ENCODE measurements around the gene ZNF597. TPM values are rescaled to one million over a fixed set of nuclear protein-coding genes. Genes with fewer than 3 reads are reported as not detected.
A peak's percentile ranks its signal among the peaks of the same experiment; 100 is the strongest.

The ZNF597 gene
- total RNA-seq, 1 donor from 2014 or later = 2.3 TPM

GRCh38 chr16:3484318-3485096 is 41.2 kb upstream of the ZNF597 start:
- H3K36me3 Mint-ChIP-seq (ENCODE audit: unreplicated experiment) = peaks cover 38% of the 10 kb centered on the region
- no peak for TF ChIP-seq CTCF (IDR thresholded peaks at IDR 0.05)
- H3K4me3 Mint-ChIP-seq (ENCODE audit: unreplicated experiment) = no peak overlapping the region
- H3K4me1 Mint-ChIP-seq (ENCODE audit: unreplicated experiment) = peaks cover 4% of the 10 kb centered on the region
- no peaks in the 10 kb centered on the region for H3K27me3 Mint-ChIP-seq (ENCODE audit: unreplicated experiment)
- no peaks in the 10 kb centered on the region for H3K9me3 Mint-ChIP-seq (ENCODE audit: unreplicated experiment)
- no peak overlapping the region for H3K27ac Mint-ChIP-seq (ENCODE audit: unreplicated experiment)
- no peak for DNase-seq (ENCODE audit: extremely low spot score, unreplicated experiment)

- H3K9me3 Mint-ChIP-seq (ENCODE audit: unreplicated experiment) = no peaks in the 10 kb centered on the region
- peaks cover 7% of the 10 kb centered on the region for H3K4me1 Mint-ChIP-seq (ENCODE audit: unreplicated experiment)
- DNase-seq (ENCODE audit: extremely low spot score, unreplicated experiment) = no peak
- H3K27me3 Mint-ChIP-seq (ENCODE audit: unreplicated experiment) = no peaks in the 10 kb centered on the region
- no peak overlapping the region for H3K4me3 Mint-ChIP-seq (ENCODE audit: unreplicated experiment)
- H3K27ac Mint-ChIP-seq (ENCODE audit: unreplicated experiment) = no peak overlapping the region
- H3K36me3 Mint-ChIP-seq (ENCODE audit: unreplicated experiment) = peaks cover 38% of the 10 kb centered on the region
- no peak for TF ChIP-seq CTCF (IDR thresholded peaks at IDR 0.05)
Measured at GRCh38 chr16:3482659-3483241, 39.4 kb upstream of the ZNF597 start.

- no peak overlapping the region for H3K4me3 Mint-ChIP-seq (ENCODE audit: unreplicated experiment)
- peaks cover 33% of the 10 kb centered on the region for H3K36me3 Mint-ChIP-seq (ENCODE audit: unreplicated experiment)
- peak overlapping the region; percentile 7 for H3K27ac Mint-ChIP-seq (ENCODE audit: unreplicated experiment)
Measured at GRCh38 chr16:3481696-3482658, 38.7 kb upstream of the ZNF597 start.

GRCh38 chr16:3480901-3481695 is 37.8 kb upstream of the ZNF597 start:
- TF ChIP-seq CTCF (IDR thresholded peaks at IDR 0.05) = no peak
- Mint-ChIP-seq H3K4me3 (ENCODE audit: unreplicated experiment) (no peak overlapping the region), H3K36me3 (ENCODE audit: unreplicated experiment) (peaks cover 28% of the 10 kb centered on the region), H3K27ac (ENCODE audit: unreplicated experiment) (peak overlapping the region; percentile 23), H3K9me3 (ENCODE audit: unreplicated experiment) (no peaks in the 10 kb centered on the region), H3K27me3 (ENCODE audit: unreplicated experiment) (no peaks in the 10 kb centered on the region), H3K4me1 (ENCODE audit: unreplicated experiment) (peaks cover 7% of the 10 kb centered on the region)
- no peak for DNase-seq (ENCODE audit: extremely low spot score, unreplicated experiment)

More at GRCh38 chr16:3481696-3482658, 38.7 kb upstream of the ZNF597 start:
- peaks cover 7% of the 10 kb centered on the region for H3K4me1 Mint-ChIP-seq (ENCODE audit: unreplicated experiment)
- no peaks in the 10 kb centered on the region for H3K9me3 Mint-ChIP-seq (ENCODE audit: unreplicated experiment)
- no peaks in the 10 kb centered on the region for H3K27me3 Mint-ChIP-seq (ENCODE audit: unreplicated experiment)
- DNase-seq (ENCODE audit: extremely low spot score, unreplicated experiment) = no peak
- TF ChIP-seq CTCF (IDR thresholded peaks at IDR 0.05) = no peak

Measured in osteocyte (in vitro differentiated cells).